Mesendoderm (in vitro differentiated cells): ENCODE data around the gene CENPV.
A peak's percentile ranks its signal among the peaks of the same experiment; 100 is the strongest.

Experiments used
- DNase-seq: peaks from one replicate; pipeline ENCODE4 v3.0.0; 2013
- H2AK5ac ChIP-seq: 2 replicates; pipeline ENCODE4 v1.6.1; 2013; ENCODE audit warnings: low read length, inconsistent platforms
- H2BK120ac ChIP-seq: 2 replicates; pipeline ENCODE4 v1.6.1; 2013; ENCODE audit warnings: low read depth, mild to moderate bottlenecking, low read length, moderate library complexity, mixed read lengths
- H2BK15ac ChIP-seq: replicated peaks from 2 replicates; pipeline ENCODE4 v1.6.1; 2013; ENCODE audit warnings: low read depth, mild to moderate bottlenecking, moderate library complexity
- H2BK5ac ChIP-seq: 2 replicates; pipeline ENCODE4 v1.6.1; 2013; ENCODE audit warnings: low read length, inconsistent platforms
- H3K18ac ChIP-seq: 2 replicates; pipeline ENCODE4 v1.6.1; 2013; ENCODE audit warnings: mild to moderate bottlenecking, low read length, mixed read lengths
- H3K23ac ChIP-seq: one replicate; pipeline ENCODE4 v1.6.1; 2013; ENCODE audit warnings: low read length
- H3K27ac ChIP-seq: 2 replicates; pipeline ENCODE4 v1.5.1; 2013; ENCODE audit warnings: low read depth, mild to moderate bottlenecking, inconsistent platforms, low read length, moderate library complexity
- H3K27me3 ChIP-seq: 2 replicates; pipeline ENCODE4 v1.6.1; 2013; ENCODE audit warnings: low read length, control low read depth, mild to moderate bottlenecking, inconsistent platforms; ENCODE audit not compliant: insufficient read depth, poor library complexity
- H3K36me3 ChIP-seq: 2 replicates; pipeline ENCODE4 v1.6.1; 2013; ENCODE audit warnings: low read length, inconsistent platforms; ENCODE audit not compliant: control insufficient read depth, insufficient read depth
- H3K4ac ChIP-seq: one replicate; pipeline ENCODE4 v1.6.1; 2013; ENCODE audit warnings: low read depth, mild to moderate bottlenecking, low read length, moderate library complexity
- H3K4me1 ChIP-seq: 2 replicates; pipeline ENCODE4 v1.6.1; 2013; ENCODE audit warnings: low read depth, low read length, inconsistent platforms; ENCODE audit not compliant: control insufficient read depth
- H3K4me2 ChIP-seq: 2 replicates; pipeline ENCODE4 v1.6.1; 2013; ENCODE audit warnings: low read length
- H3K4me3 ChIP-seq: 2 replicates; pipeline ENCODE4 v1.5.1; 2013; ENCODE audit warnings: mild to moderate bottlenecking, low read length
- H3K56ac ChIP-seq: one replicate; pipeline ENCODE4 v1.6.1; 2013; ENCODE audit warnings: low read length
- H3K79me1 ChIP-seq: 2 replicates; pipeline ENCODE4 v1.6.1; 2013; ENCODE audit warnings: low read length, inconsistent platforms
- H3K79me2 ChIP-seq: 2 replicates; pipeline ENCODE4 v1.6.1; 2013; ENCODE audit warnings: mild to moderate bottlenecking, low read length; ENCODE audit not compliant: control insufficient read depth, insufficient read depth
- H3K9ac ChIP-seq: 2 replicates; pipeline ENCODE4 v1.6.1; 2013; ENCODE audit warnings: low read length, inconsistent platforms
- H4K5ac ChIP-seq: one replicate; pipeline ENCODE4 v1.6.1; 2013; ENCODE audit warnings: low read length
- H4K8ac ChIP-seq: one replicate; pipeline ENCODE4 v1.6.1; 2013; ENCODE audit warnings: low read depth, mild to moderate bottlenecking, control low read depth, low read length, moderate library complexity
- WGBS: extraction: QIAGEN DNeasy Blood & Tissue Kit; methylation state at CpG from one replicate; pipeline ENCODE4 v1.1.7; 2013; ENCODE audit warnings: low lambda C conversion rate, missing lambda C conversion rate; ENCODE audit not compliant: insufficient coverage; ENCODE audit errors: extremely low coverage; 5-methylcytosine and 5-hydroxymethylcytosine counted together

Gene CENPV

GRCh38 chr17:16380640-16381495 lies 27.6 kb upstream of the CENPV start, which contains the start of gene UBB:
Gene UBB, plus strand, starts transcription at chr17:16381091. Its CDS starts 817 bp downstream, at chr17:16381908.
- Histone ChIP-seq H4K5ac (peak within 1 kb of the TSS; percentile 71), H3K36me3 (peaks cover 4% of the 10 kb centered on the region), H4K8ac (no peak within 1 kb of the TSS), H3K56ac (peak within 1 kb of the TSS; percentile 95), H3K79me2 (peaks cover 20% of the 10 kb centered on the region), H3K4me2 (peak within 1 kb of the TSS; percentile 80), H3K4me3 (peak within 1 kb of the TSS; percentile 99), H3K79me1 (peaks cover 11% of the 10 kb centered on the region), H3K27me3 (no peaks in the 10 kb centered on the region), H2AK5ac (peak within 1 kb of the TSS; percentile 90), H3K27ac (peak within 1 kb of the TSS; percentile 73), H3K4ac (no peak within 1 kb of the TSS), H3K4me1 (peaks cover 5% of the 10 kb centered on the region), H3K9ac (peak within 1 kb of the TSS; percentile 99), H2BK120ac (no peak within 1 kb of the TSS), H2BK15ac (no peak within 1 kb of the TSS), H2BK5ac (peak within 1 kb of the TSS; percentile 69), H3K23ac (peak within 1 kb of the TSS; percentile 56), H3K18ac (peak within 1 kb of the TSS; percentile 55)
- peak; percentile 99 for DNase-seq
- no CpG with 5 or more reads among the region's 67 CpGs for WGBS

GRCh38 chr17:16379654-16380053 lies 26.4 kb upstream of the CENPV start:
- H3K4me3 ChIP-seq: no peak overlapping the region
- no peak overlapping the region for H4K5ac ChIP-seq
- no peak overlapping the region for H2BK5ac ChIP-seq
- H3K4ac ChIP-seq: no peak overlapping the region
- WGBS: no CpG with 5 or more reads among the region's 8 CpGs
- peaks cover 20% of the 10 kb centered on the region for H3K79me2 ChIP-seq
- no peak overlapping the region for H4K8ac ChIP-seq
- no peak overlapping the region for H2BK15ac ChIP-seq
- peak; percentile 53 for DNase-seq
- no peak overlapping the region for H3K4me2 ChIP-seq
- H3K27me3 ChIP-seq: no peaks in the 10 kb centered on the region
- H3K36me3 ChIP-seq: peaks cover 4% of the 10 kb centered on the region
- peaks cover 5% of the 10 kb centered on the region for H3K4me1 ChIP-seq
- no peak overlapping the region for H2BK120ac ChIP-seq
- H3K79me1 ChIP-seq: peaks cover 11% of the 10 kb centered on the region
- no peak overlapping the region for H3K56ac ChIP-seq
- no peak overlapping the region for H2AK5ac ChIP-seq
- no peak overlapping the region for H3K23ac ChIP-seq
- H3K18ac ChIP-seq: no peak overlapping the region
- H3K9ac ChIP-seq: no peak overlapping the region
- no peak overlapping the region for H3K27ac ChIP-seq

- WGBS: no CpG with 5 or more reads among the region's 17 CpGs
- H3K27ac ChIP-seq: no peak overlapping the region
- no peak overlapping the region for H3K4me3 ChIP-seq
Observed at GRCh38 chr17:16378636-16379282, 25.5 kb upstream of the CENPV start.

GRCh38 chr17:16377941-16378341 lies 24.7 kb upstream of the CENPV start:
- peaks cover 3% of the 10 kb centered on the region for H3K4me1 ChIP-seq
- no peak overlapping the region for H3K18ac ChIP-seq
- no peak overlapping the region for H3K4me3 ChIP-seq
- H3K56ac ChIP-seq: no peak overlapping the region
- H2AK5ac ChIP-seq: no peak overlapping the region
- peaks cover 16% of the 10 kb centered on the region for H3K79me2 ChIP-seq
- DNase-seq: no peak
- no peak overlapping the region for H2BK120ac ChIP-seq
- WGBS: no CpG with 5 or more reads among the region's 2 CpGs
- H3K36me3 ChIP-seq: peaks cover 2% of the 10 kb centered on the region
- H3K9ac ChIP-seq: no peak overlapping the region
- peaks cover 6% of the 10 kb centered on the region for H3K79me1 ChIP-seq
- H4K5ac ChIP-seq: no peak overlapping the region
- H2BK15ac ChIP-seq: no peak overlapping the region
- no peaks in the 10 kb centered on the region for H3K27me3 ChIP-seq
- no peak overlapping the region for H3K23ac ChIP-seq
- H4K8ac ChIP-seq: no peak overlapping the region
- H2BK5ac ChIP-seq: no peak overlapping the region
- H3K4ac ChIP-seq: no peak overlapping the region
- no peak overlapping the region for H3K4me2 ChIP-seq
- H3K27ac ChIP-seq: no peak overlapping the region

More at GRCh38 chr17:16378636-16379282, 25.5 kb upstream of the CENPV start:
- Histone ChIP-seq H2AK5ac (no peak overlapping the region), H4K8ac (no peak overlapping the region), H2BK5ac (no peak overlapping the region), H3K4me2 (no peak overlapping the region), H2BK120ac (no peak overlapping the region), H3K23ac (no peak overlapping the region), H3K4me1 (peaks cover 5% of the 10 kb centered on the region), H3K9ac (no peak overlapping the region), H3K36me3 (peaks cover 4% of the 10 kb centered on the region), H2BK15ac (no peak overlapping the region), H3K4ac (no peak overlapping the region), H4K5ac (no peak overlapping the region), H3K18ac (no peak overlapping the region), H3K79me1 (peaks cover 11% of the 10 kb centered on the region), H3K56ac (peak overlapping the region; percentile 31), H3K27me3 (no peaks in the 10 kb centered on the region), H3K79me2 (peaks cover 20% of the 10 kb centered on the region)
- no peak for DNase-seq

GRCh38 chr17:16374146-16374938 lies 21.1 kb upstream of the CENPV start:
- no peak overlapping the region for H2AK5ac ChIP-seq
- H3K79me1 ChIP-seq: no peaks in the 10 kb centered on the region
- no peak overlapping the region for H3K4me2 ChIP-seq
- H3K79me2 ChIP-seq: no peaks in the 10 kb centered on the region
- no peak overlapping the region for H3K4ac ChIP-seq
- H3K36me3 ChIP-seq: no peaks in the 10 kb centered on the region
- no peak overlapping the region for H2BK120ac ChIP-seq
- DNase-seq: no peak
- no peak overlapping the region for H3K18ac ChIP-seq
- H3K27ac ChIP-seq: no peak overlapping the region
- no peak overlapping the region for H2BK15ac ChIP-seq
- H4K8ac ChIP-seq: no peak overlapping the region
- no peaks in the 10 kb centered on the region for H3K27me3 ChIP-seq
- no peak overlapping the region for H3K56ac ChIP-seq
- no peak overlapping the region for H3K4me3 ChIP-seq
- no peak overlapping the region for H3K9ac ChIP-seq
- H3K23ac ChIP-seq: no peak overlapping the region
- no CpG with 5 or more reads among the region's 16 CpGs for WGBS
- no peak overlapping the region for H4K5ac ChIP-seq
- no peaks in the 10 kb centered on the region for H3K4me1 ChIP-seq
- H2BK5ac ChIP-seq: no peak overlapping the region
